Fibroblast of skin of right quadriceps (primary cell): Measurements from ENCODE around the gene SUSD3.
"Not testable (repeated sequence)": the region's sequence is repeated elsewhere in the genome, so short reads cannot be mapped to it uniquely, and the experiment has no call there.

Source experiments
- DNase-seq: peaks from one replicate; pipeline ENCODE4 v3.0.0-alpha.2; 2013

Gene SUSD3

GRCh38 chr9:93058355-93059010 is at the start of gene SUSD3:
SUSD3 (plus strand) TSS chr9:93058701; CDS start chr9:93058743, 42 bp downstream.
- DNase-seq = peak; percentile 32

GRCh38 chr9:93009337-93010015 is 49.0 kb upstream of the SUSD3 start:
- DNase-seq = no peak

- DNase-seq = no peak
Observed at GRCh38 chr9:93010056-93010455, 48.4 kb upstream of the SUSD3 start.

DNA sequence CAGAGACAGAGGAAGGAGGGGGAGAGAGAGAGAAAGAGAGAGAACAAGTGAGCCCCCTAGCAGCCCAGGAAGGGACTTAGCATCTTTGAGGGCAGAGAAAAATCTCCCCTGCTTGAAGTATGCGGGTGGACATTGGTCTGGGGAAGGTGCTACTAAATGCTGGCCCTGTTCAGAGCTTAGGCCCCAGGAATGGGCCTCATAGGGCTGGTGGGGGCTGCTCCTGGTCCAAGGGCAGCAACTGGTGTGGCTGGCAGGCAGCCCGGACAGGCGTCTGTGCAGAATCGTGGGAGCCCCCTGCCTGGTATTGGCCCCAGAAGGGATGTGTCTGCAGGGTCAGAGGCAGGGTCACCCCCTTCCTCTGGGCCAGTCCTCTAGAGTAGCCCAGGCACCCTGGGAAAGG is 47.8 kb upstream of the SUSD3 start:
- no peak for DNase-seq

GRCh38 chr9:93011114-93011513 is 47.4 kb upstream of the SUSD3 start:
- no peak for DNase-seq

DNA sequence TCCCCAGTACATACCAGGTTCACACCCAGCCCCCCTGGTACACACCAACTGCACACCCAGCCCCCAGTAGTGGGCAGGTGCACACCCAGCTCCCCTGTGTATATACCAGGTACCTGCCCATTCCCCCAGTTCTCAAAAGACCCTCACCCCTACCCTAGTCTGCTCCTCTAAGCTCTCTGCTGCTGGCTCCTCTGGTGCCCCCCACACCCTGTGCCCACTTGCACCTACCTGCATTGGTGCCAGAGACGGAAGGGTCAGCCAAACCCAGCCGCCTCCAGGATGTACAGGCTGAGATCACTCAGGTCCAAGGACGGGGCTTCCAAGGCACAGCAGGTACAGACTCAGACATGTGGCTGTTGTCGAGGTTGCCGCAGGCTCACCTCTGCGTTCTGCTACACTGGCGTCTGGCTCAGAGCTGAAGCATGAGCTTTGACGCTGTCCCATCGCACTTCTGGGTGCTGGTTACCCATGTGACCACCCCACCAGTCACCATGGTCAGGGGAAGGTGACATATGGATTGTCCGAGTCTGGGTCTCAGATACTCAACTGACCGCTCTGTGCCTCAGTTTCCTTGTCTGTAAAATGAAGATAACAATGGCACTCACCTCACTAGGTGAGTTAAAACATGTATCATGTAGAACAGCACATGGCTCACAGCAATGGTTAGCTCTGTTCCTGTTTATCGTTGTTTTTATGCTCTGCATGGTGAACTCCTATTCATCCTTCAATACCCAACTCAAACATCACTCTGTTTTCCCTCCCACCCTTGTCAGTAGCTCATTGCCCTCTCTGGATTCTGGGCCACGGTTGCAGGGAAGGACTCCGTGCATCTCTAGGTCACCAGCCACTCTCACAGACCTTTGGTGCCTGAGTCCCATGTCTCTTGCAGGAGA is 45.3 kb upstream of the SUSD3 start:
- no peak for DNase-seq

DNA sequence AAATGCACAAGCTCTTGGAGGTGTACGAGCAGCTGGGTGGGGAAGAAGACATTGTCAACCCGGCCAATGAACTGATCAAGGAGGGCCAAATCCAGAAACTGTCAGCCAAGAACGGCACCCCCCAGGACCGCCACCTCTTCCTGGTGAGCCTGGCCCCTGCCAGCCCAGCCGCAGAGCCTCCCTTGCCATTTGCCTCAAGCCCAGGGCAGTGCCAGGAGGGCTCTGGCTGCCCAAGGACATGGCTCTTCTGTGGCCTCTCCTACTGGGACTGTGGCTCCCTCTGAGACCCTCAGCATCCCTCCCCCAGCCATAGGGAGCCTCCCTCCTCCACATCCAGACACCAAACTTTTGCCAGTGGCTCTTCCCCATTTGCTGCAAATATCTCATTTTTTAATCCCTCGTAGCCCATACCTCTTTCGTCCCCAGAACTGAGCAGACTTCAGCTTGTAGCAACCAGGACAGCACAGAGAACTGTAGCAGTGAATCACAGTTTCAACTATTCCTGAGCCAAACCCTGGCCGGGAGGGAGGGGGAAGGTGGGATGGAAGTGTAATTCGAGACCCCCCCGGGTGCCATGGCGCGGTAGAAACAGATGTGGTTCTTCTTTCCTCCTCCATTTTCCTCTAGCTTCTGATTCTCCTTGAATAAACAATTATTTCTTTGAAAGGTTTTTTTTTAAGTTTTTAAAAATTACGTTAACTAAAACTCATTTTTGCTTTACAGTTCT is 44.5 kb upstream of the SUSD3 start:
- DNase-seq = no peak

DNA sequence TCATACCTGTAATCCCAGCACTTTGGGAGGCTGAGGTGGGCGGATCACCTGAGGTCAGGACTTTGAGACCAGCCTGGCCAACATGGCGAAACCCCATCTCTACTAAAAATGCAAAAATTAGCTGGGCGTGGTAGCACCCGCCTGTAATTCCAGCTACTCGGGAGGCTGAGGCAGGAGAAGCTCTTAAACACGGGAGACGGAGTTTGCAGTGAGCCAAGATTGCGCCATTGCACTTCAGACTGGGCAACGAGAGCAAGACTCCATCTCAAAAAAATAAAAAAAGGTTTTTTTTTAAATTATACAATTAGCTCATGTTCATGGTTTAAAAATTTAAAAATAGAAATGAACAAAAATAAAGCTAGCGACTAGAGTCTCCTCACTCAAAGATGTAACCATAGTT is 43.3 kb upstream of the SUSD3 start:
- DNase-seq = not testable (repeated sequence)

DNA sequence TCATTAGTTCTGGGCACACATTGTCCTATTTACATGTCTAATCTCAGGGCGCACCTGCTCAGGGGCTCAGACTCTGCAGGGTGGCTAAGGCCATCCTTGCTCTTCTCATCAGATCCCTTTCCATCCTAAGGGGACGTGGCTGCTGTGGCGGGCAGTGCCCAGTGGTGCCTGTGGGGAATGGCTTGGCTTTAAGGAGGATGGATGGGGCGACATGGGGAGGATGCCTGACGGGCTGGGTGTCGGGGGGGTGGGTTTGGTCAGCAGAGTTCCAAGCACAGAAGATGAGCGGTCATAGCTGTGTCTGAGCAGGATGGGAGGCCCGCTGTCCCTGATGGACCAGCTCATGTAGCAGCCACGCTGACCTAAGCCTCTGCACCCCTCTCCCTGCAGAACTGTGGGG is 40.9 kb upstream of the SUSD3 start:
- DNase-seq = no peak

GRCh38 chr9:93020151-93020550 is 38.4 kb upstream of the SUSD3 start:
- DNase-seq = no peak

DNA sequence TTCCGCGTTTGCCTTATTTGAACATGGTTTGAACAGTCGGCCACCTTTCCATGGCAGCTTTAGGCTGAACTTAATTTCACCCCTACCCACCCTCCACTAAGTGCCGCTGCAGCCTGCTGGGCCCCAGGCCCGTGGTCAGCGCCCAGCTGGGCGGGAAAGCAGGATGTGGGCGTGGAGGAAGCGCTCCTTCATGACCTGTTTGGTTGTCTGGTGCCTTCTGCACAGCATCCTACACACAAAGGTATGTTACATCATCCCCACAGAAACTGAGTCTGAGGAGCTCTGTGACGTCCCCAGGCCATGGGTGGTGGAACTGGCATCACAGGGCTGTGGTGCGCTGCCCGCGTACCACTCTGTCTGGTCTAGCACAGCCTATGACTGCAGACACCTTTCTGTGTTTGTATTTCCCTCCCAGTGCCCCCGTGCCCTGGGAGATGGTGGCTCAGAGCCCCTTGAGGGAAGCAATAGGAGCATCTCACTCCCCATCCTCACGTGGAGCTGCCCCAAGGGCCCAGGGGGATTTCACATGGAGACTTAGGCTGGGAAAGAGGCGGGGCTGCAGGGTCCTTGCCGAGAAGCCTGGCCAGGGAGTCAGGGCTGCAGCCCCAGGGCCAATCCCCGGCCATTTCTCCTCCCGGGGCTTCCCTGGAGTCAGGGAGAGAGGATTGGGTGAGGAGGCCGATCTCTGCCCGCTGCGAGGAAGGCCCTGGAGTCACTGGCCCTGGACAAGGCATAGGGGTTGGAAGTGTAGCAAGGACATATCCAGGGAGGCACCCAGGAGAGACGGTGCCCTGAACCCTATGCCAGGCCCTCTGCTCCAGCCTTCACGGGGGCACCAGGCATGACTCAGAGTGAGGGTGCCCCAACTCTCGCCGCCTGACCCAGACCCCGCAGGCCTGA is 37.5 kb upstream of the SUSD3 start:
- no peak for DNase-seq

GRCh38 chr9:93022066-93022465 is 36.4 kb upstream of the SUSD3 start:
- DNase-seq = no peak

DNA sequence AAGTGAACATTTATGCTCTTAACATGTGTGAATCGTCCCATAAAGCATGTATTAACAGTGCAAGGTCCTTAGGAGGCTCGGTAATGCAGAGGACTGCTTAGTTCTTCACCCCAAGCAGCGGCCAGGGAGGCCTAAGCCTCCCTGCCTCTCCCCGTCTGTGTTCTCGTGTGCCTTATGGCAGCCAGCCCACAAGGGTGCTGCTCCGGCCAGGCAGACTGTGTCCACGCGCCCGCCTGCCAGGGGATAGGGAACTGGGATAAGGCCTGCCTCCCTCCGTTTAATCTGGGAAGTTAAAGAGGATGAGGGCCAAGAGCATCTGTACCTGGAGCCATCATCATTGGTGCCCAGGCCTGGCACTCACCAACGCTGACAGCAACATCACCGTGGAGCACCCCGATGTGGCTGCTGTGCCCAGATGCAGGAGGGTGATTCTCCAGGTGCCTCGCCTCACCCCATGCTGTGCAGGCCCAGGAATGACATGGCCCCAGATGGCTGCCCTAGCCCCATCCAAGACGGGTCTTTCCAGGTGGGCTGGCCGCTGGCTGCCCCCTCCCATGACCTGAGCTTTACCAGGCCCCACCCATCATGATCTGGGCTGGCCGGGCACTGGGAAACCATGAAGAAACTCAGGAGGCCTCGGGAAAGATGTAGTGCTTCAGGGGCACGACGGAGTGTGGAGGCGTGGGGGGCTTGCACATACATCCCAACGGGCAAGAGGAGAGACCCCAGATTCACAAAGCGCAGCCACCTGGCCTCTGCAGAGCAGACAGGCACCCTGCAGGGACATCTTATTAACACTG is 35.6 kb upstream of the SUSD3 start:
- no peak for DNase-seq

GRCh38 chr9:93023521-93023815 is 35.0 kb upstream of the SUSD3 start:
- DNase-seq = no peak

DNA sequence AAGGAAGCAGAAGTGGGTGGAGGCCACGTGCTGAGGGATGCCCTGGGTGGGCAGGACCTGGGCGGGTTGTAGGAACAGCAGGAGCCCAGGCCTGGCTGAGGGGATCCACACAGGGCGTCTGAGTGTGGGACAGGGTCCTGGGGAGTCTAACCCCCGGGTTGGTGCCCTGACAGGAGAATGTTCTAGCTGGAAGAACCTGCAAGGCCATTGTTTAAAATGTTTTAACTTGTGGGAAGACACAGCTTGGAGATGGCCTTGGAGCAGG is 33.9 kb upstream of the SUSD3 start:
- DNase-seq = no peak

DNA sequence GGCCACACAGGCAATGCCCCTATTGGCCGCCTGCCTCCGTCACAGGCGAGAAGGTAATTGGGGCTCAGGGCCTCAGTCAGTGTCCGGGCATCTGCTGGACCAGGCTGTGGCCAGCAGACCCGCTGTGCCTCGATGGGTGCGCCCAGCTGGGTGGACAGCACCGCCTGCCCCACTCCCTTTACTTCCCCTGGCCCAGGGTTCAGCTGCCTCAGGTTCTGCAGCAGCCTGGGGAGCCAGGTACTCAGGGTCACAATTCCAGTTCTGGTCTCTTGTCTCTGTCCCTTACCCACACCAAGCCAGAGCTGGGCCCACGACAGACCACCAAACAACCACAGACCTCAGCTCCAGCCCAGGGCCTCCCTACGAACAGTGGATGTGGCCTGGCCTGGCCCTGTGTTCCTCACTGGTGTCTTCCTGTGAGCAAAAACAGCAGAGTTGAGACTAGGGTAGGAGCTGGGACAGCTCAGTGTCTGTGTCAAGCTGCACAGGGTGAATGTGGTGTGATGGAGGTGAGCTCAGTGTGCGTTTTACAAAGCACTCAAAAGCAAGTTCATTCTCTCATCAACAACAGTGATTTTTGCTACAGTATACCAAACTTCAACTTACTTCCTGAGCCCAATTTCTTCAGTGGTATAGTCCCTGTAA is 33.4 kb upstream of the SUSD3 start:
- DNase-seq = no peak

GRCh38 chr9:93025736-93026135 is 32.8 kb upstream of the SUSD3 start:
- no peak for DNase-seq

DNA sequence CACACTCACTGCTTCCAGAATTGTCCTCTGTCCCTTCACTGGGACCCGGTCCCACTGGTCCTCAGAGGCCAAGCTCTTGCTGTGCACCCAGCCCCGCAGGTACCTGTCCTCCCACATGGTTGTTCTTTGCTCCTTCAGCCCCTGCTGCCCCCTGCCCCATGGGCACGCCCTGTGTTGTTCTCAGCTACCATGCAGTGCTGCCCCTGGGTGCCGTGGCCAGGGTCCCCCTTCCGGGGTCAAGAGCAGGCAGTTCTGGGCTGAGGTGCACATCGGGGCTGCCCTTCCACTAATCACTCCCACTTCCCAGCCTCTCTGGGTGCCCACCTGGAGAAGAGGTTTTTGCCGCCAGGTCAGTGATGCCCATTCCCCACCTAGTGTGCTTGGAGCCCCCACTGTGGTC is 31.9 kb upstream of the SUSD3 start:
- DNase-seq = no peak

DNA sequence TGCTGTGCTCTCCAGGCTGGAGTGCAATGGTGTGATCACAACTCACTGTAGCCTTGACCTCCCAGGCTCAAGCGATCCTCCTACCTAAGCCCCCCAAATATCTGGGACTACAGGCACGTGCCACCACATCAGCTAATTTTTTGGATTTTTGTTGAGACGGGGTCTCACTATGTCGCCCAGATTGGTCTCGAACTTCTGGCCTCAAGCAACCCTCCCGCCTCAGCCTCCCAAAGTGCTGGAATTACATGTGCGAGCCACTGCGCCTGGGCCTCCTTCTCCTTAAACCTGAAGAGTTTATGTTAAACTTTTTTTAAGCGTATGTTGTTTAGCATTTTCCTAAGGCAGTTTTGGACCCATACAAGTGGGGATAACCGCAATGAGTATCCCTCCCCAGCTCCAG is 30.8 kb upstream of the SUSD3 start:
- DNase-seq = no peak

DNA sequence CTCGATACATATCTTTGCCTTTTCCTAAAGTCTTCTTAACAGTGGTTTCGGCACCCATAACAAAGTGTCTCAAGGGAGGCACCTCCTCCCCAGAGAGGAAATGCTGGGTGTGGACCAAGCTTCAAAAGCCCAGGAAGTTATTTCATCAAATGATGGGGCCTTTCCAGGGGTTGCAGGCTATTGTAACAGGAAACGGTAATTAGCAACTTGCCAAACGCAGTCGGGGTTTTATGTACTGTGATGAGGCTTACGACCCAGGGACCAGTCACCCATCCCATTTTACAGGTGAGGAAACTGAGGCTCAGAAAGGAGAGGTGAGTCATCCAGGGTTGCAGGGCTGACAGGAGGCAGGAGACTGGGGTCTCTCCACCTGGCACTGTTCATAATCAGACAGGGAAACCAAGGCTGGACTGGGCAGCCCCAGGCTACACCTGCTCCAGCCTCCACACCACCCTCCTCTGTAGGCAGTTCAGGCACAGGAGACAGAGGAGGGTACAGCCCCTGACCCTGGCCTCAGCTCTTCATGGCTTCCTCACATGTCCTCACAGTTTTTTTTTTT is 30.0 kb upstream of the SUSD3 start:
- DNase-seq = no peak
